ENCODE results near the gene BABAM2. TPM values are rescaled to one million over a fixed set of nuclear protein-coding genes. Genes with fewer than 3 reads are reported as not detected.
A peak's percentile ranks its signal among the peaks of the same experiment; 100 is the strongest.

BABAM2 gene
- total RNA-seq, 4 donors from 2014 or later: 33.2 to 70.3 (median 38.6) TPM

DNA sequence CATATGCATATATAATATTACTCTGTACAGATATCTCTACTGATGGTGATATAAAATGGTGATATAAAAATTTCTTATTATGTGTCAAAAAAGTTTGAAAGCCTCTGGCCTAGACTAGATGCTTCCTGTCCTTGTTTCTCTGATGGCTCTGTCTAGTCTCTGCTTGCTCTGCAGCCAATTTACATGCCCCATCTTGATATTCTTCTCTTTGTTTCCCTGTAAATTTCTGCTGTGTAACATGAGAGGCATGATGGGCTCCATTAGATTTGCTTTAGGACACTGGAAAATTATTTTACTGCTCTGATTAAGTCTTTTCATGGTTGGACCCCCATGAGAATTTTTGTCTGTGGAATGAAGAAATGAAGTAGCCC lies 24.3 kb downstream of the BABAM2 start:
- H3K4me1 ChIP-seq: peaks cover 9 to 27% of the 10 kb centered on the region in 2 donors
- no peaks in the 10 kb centered on the region for H3K9me3 ChIP-seq
- H3K27me3 ChIP-seq: no peaks in the 10 kb centered on the region
- H3K4me3 ChIP-seq (replicated peaks in 1 of 3): no peak overlapping the region
- DNase-seq: no peak
- intact Hi-C loops (cut with DNase I): no loop called here
- H3K36me3 ChIP-seq: no peaks in the 10 kb centered on the region
- H3K27ac ChIP-seq: peak overlapping the region in 2 of 3 donors; percentile 31 to 66
- TF ChIP-seq, protein P1, sequence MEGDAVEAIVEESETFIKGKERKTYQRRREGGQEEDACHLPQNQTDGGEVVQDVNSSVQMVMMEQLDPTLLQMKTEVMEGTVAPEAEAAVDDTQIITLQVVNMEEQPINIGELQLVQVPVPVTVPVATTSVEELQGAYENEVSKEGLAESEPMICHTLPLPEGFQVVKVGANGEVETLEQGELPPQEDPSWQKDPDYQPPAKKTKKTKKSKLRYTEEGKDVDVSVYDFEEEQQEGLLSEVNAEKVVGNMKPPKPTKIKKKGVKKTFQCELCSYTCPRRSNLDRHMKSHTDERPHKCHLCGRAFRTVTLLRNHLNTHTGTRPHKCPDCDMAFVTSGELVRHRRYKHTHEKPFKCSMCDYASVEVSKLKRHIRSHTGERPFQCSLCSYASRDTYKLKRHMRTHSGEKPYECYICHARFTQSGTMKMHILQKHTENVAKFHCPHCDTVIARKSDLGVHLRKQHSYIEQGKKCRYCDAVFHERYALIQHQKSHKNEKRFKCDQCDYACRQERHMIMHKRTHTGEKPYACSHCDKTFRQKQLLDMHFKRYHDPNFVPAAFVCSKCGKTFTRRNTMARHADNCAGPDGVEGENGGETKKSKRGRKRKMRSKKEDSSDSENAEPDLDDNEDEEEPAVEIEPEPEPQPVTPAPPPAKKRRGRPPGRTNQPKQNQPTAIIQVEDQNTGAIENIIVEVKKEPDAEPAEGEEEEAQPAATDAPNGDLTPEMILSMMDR (IDR thresholded peaks at IDR 0.05): no peak
- no peak for TF ChIP-seq POLR2A (IDR thresholded peaks at IDR 0.05)

DNA sequence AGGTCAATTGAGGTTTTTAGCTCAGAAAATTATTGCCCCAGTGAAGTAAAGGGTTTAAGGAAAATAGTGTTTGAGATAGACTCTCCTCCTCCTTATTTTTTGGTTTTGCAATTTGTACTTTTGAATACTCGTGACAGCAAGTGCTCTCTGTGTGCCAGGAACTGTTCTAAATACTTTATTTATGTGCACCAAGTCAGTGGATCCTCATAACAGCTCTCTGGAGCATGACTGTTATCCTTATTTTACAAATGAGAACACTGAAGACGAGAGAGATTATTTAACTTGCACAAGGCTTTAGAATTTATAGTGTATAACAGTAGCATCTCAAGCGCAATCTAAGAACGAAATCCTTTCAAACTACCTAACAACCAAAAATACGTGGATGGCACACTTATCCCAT lies 24.7 kb downstream of the BABAM2 start:
- intact Hi-C loops (cut with DNase I): no loop called here
- H3K27ac ChIP-seq: peak overlapping the region; percentile 31 to 66 (median 34)
- no peaks in the 10 kb centered on the region for H3K36me3 ChIP-seq
- H3K27me3 ChIP-seq: no peaks in the 10 kb centered on the region
- no peak for DNase-seq
- peaks cover 9 to 31% of the 10 kb centered on the region in 2 donors for H3K4me1 ChIP-seq
- H3K9me3 ChIP-seq: no peaks in the 10 kb centered on the region
- TF ChIP-seq, protein P1 (IDR thresholded peaks at IDR 0.05): no peak
- TF ChIP-seq POLR2A (IDR thresholded peaks at IDR 0.05): no peak
- H3K4me3 ChIP-seq (replicated peaks in 1 of 3): no peak overlapping the region
- WGBS, 2 donors: 46 to 57% methylated on average over 5 of the region's 5 CpGs

DNA sequence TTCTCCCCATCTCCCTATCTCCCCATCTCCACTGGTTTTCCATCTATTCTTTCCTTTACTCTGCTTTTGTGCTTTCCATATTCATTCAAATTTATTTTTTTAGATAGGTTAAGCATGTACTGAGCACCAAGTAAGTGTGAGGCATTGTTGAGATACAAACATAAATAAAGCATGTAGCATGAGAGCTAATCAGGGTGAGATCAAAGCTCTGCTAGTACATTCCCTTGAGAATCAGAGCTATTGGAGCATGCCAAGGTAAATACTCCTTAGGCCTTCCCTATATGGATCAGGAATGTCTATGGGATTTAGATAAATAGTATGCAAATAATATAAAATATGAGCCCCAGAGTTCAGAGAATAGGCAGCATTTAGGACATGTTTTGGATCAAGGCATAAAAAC lies 25.3 kb downstream of the BABAM2 start:
- peaks cover 9 to 38% of the 10 kb centered on the region in 2 donors for H3K4me1 ChIP-seq
- no peaks in the 10 kb centered on the region for H3K9me3 ChIP-seq
- intact Hi-C loops (cut with DNase I): no loop called here
- no peak for DNase-seq
- H3K27me3 ChIP-seq: no peaks in the 10 kb centered on the region
- H3K36me3 ChIP-seq: no peaks in the 10 kb centered on the region
- H3K4me3 ChIP-seq (replicated peaks in 1 of 3): no peak overlapping the region
- peak overlapping the region; percentile 6 to 34 (median 31) for H3K27ac ChIP-seq
- no peak for TF ChIP-seq POLR2A (IDR thresholded peaks at IDR 0.05)
- TF ChIP-seq, protein P1 (IDR thresholded peaks at IDR 0.05): no peak

DNA sequence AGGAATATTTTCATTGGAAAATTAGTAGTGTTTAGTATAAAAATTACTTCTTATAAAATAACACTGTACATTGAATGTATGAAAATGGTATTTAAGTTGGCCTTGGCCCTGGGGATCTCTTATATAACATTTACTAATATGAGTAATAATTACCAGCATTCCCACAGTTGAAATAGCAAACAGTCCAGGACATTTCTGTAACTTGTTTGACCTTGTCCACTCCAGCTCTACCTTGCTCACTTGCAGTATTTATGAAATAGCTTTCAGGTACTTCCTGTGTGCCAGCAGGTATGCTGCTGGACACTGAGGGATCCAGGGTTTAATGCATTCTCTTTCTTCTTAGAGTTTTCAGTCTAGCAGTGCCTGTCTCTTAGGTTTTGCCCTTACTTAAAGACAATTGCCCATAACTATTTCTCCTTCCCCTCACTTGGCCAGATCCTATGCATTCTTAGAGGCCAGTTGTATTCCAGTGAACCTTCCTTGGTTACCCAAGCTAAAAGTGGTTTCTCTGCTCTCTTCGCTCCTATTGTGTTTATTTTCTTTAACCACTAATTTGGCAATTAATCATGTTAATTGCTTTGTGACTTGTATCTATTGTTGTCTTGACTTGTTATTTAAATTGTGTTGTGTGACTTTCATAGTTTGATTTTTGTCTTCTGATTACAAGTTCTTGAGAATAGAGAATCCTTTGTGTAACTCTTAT lies 25.9 kb downstream of the BABAM2 start:
- H3K27ac ChIP-seq: peak overlapping the region; percentile 6 to 34 (median 31)
- no peaks in the 10 kb centered on the region for H3K36me3 ChIP-seq
- 90% methylated on average over 1 of the region's 1 CpG for WGBS, 2 donors
- no peak for TF ChIP-seq POLR2A (IDR thresholded peaks at IDR 0.05)
- no peaks in the 10 kb centered on the region for H3K27me3 ChIP-seq
- intact Hi-C loops (cut with DNase I): no loop called here
- H3K4me1 ChIP-seq: peaks cover 9 to 39% of the 10 kb centered on the region in 2 donors
- no peak overlapping the region for H3K4me3 ChIP-seq (replicated peaks in 1 of 3)
- DNase-seq: peak in 1 of 2 donors; percentile 15
- H3K9me3 ChIP-seq: no peaks in the 10 kb centered on the region

DNA sequence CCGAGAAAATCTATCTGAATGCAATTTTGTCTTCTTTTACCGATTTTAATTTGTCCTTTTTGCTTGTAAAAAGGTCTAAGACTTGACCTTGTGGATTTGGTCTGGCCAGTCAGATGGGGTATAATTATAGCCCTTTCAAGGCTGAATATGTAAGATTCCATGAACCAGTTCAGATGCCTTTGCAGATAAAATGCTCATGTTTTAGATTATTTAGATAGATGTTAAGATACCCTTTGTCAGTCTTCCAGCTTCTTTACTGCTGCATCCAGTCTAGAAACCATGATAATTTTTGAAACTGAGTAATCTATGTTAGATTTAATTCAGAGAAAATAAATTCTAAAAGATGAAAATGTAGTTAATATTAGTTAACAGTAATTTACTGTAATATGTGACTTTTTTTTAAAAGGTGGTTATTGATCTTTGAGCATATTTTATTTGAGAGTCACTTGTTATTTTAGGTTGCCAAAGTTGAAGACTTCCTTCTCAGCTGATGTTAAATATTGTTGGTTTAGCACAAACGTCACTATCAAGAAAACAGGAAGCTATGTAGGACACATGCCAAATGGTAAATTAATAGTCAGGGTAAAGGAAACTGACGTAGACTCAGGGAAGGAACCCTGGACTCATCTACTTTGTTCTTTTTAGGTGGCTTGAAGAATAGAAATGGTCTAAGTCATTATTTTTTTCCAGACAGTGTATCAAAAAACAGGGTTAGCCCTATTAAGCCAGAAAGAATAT lies 29.8 kb downstream of the BABAM2 start:
- 47 to 48% methylated on average over 4 of the region's 4 CpGs for WGBS, 2 donors

More for the DNA sequence above, 29.8 kb downstream of the BABAM2 start:
- intact Hi-C loops (cut with DNase I): no loop called here
- no peak overlapping the region for H3K4me3 ChIP-seq (replicated peaks in 1 of 3)
- no peak for TF ChIP-seq POLR2A (IDR thresholded peaks at IDR 0.05)
- TF ChIP-seq, protein P1 (IDR thresholded peaks at IDR 0.05): no peak
- peak overlapping the region in 2 of 3 donors; percentile 5 to 44 for H3K27ac ChIP-seq
- H3K4me1 ChIP-seq: peaks cover 6 to 25% of the 10 kb centered on the region in 2 donors
- no peaks in the 10 kb centered on the region for H3K9me3 ChIP-seq
- no peaks in the 10 kb centered on the region for H3K36me3 ChIP-seq
- H3K27me3 ChIP-seq: no peaks in the 10 kb centered on the region
- no peak for DNase-seq

All from thyroid gland (tissue), 4 donors.